ENCODE results near the gene CASKIN1. TPM values are rescaled to one million over a fixed set of nuclear protein-coding genes. Genes with fewer than 3 reads are reported as not detected.

Gene CASKIN1
- total RNA-seq, 4 donors from 2014 or later, result 0.13 to 1.2 (median 0.40) TPM

GRCh38 chr16:2174396-2175131 is 21.8 kb downstream of the CASKIN1 start:
- intact Hi-C loops (cut with DNase I), result no loop called here
- H3K27me3 ChIP-seq, result no peaks in the 10 kb centered on the region
- H3K27ac ChIP-seq, result no peak overlapping the region
- H3K4me1 ChIP-seq, result no peaks in the 10 kb centered on the region
- no peak for DNase-seq
- TF ChIP-seq CTCF (IDR thresholded peaks at IDR 0.05), result no peak
- no peak for TF ChIP-seq POLR2A (IDR thresholded peaks at IDR 0.05)
- whole genome bisulfite sequencing, 2 donors, result 95 to 97% methylated on average over 10 to 18 of the region's 21 CpGs
- peaks cover 41 to 44% of the 10 kb centered on the region in 2 donors for H3K36me3 ChIP-seq
- H3K9me3 ChIP-seq, result no peaks in the 10 kb centered on the region
- H3K4me3 ChIP-seq (replicated peaks in 1 of 3), result no peak overlapping the region

- Histone ChIP-seq H3K4me3 (replicated peaks in 1 of 3) (no peak overlapping the region), H3K4me1 (no peaks in the 10 kb centered on the region)
- no peak for DNase-seq
These were observed 22.5 kb downstream of the CASKIN1 start for GRCh38 chr16:2173916-2174315.

GRCh38 chr16:2173366-2173765 is 23.0 kb downstream of the CASKIN1 start:
- H3K36me3 ChIP-seq, result peaks cover 41 to 44% of the 10 kb centered on the region in 2 donors
- WGBS, 2 donors, result 88 to 90% methylated on average over 9 to 14 of the region's 14 CpGs
- intact Hi-C loops (cut with DNase I), result no loop called here

More at GRCh38 chr16:2173916-2174315, 22.5 kb downstream of the CASKIN1 start:
- no peak for TF ChIP-seq POLR2A (IDR thresholded peaks at IDR 0.05)
- no peak for TF ChIP-seq CTCF (IDR thresholded peaks at IDR 0.05)
- H3K27ac ChIP-seq, result no peak overlapping the region
- H3K36me3 ChIP-seq, result peaks cover 41 to 44% of the 10 kb centered on the region in 2 donors
- 91 to 95% methylated on average over 3 to 4 of the region's 4 CpGs for WGBS, 2 donors
- no peaks in the 10 kb centered on the region for H3K9me3 ChIP-seq
- intact Hi-C loops (cut with DNase I), result no loop called here
- H3K27me3 ChIP-seq, result no peaks in the 10 kb centered on the region

GRCh38 chr16:2172688-2173335 is 23.6 kb downstream of the CASKIN1 start:
- 87 to 88% methylated on average over 28 to 29 of the region's 29 CpGs for WGBS, 2 donors
- TF ChIP-seq POLR2A (IDR thresholded peaks at IDR 0.05) (no peak), CTCF (IDR thresholded peaks at IDR 0.05) (no peak)
- Histone ChIP-seq H3K9me3 (no peaks in the 10 kb centered on the region), H3K4me1 (no peaks in the 10 kb centered on the region), H3K4me3 (replicated peaks in 1 of 3) (no peak overlapping the region), H3K27ac (no peak overlapping the region), H3K27me3 (no peaks in the 10 kb centered on the region), H3K36me3 (peaks cover 41 to 44% of the 10 kb centered on the region in 2 donors)
- DNase-seq, result no peak
- intact Hi-C loops (cut with DNase I), result no loop called here

More at GRCh38 chr16:2173366-2173765, 23.0 kb downstream of the CASKIN1 start:
- no peak overlapping the region for H3K4me3 ChIP-seq (replicated peaks in 1 of 3)
- DNase-seq, result no peak
- no peaks in the 10 kb centered on the region for H3K27me3 ChIP-seq
- no peaks in the 10 kb centered on the region for H3K9me3 ChIP-seq
- no peaks in the 10 kb centered on the region for H3K4me1 ChIP-seq
- no peak overlapping the region for H3K27ac ChIP-seq
- TF ChIP-seq CTCF (IDR thresholded peaks at IDR 0.05) (no peak), POLR2A (IDR thresholded peaks at IDR 0.05) (no peak)

GRCh38 chr16:2171601-2172178 is 24.7 kb downstream of the CASKIN1 start:
- 94 to 95% methylated on average over 17 to 18 of the region's 28 CpGs for WGBS, 2 donors
- H3K9me3 ChIP-seq, result no peaks in the 10 kb centered on the region
- no peak overlapping the region for H3K27ac ChIP-seq
- no peak for DNase-seq
- TF ChIP-seq CTCF (IDR thresholded peaks at IDR 0.05) (no peak), POLR2A (IDR thresholded peaks at IDR 0.05) (no peak)
- intact Hi-C loops (cut with DNase I), result no loop called here
- peaks cover 33 to 41% of the 10 kb centered on the region in 2 donors for H3K36me3 ChIP-seq
- no peak overlapping the region for H3K4me3 ChIP-seq (replicated peaks in 1 of 3)
- H3K27me3 ChIP-seq, result no peaks in the 10 kb centered on the region
- no peaks in the 10 kb centered on the region for H3K4me1 ChIP-seq
